Activated naive CD8-positive, alpha-beta T cell treated with anti-CD3 and anti-CD28 coated beads, Interleukin-2, amount 10 ng/mL, durations not matched to agents 7 days and 5 days (primary cell): ENCODE data around the gene XPO5. TPM values are rescaled to one million over a fixed set of nuclear protein-coding genes. Genes with fewer than 3 reads are reported as not detected.
"Not testable (repeated sequence)": the region's sequence is repeated elsewhere in the genome, so short reads cannot be mapped to it uniquely, and the experiment has no call there.

Source experiments
- ATAC-seq: fragments of 150-1000 bp; cut with Tn5 transposase; one replicate; pipeline ENCODE4 v1.10.0; 2021; ENCODE audit warnings: low read depth, moderate library complexity
- POLR2A ChIA-PET: fragments of 350-600 bp; sonication (Branson Sonifier 250); formaldehyde crosslinking; loops from one replicate; lab custom pipeline; 2021; ENCODE audit warnings: antibody characterized with exemption; lab: Charles Lee
- DNase-seq: peaks from one replicate; pipeline ENCODE4 v3.0.0; 2021
- H3K27ac Mint-ChIP-seq: one replicate; pipeline ENCODE4 v1.8.0; 2022; ENCODE audit warnings: mild to moderate bottlenecking, mixed read lengths
- H3K27me3 Mint-ChIP-seq: one replicate; pipeline ENCODE4 v1.8.0; 2022; ENCODE audit warnings: mild to moderate bottlenecking, moderate library complexity, mixed read lengths
- H3K36me3 Mint-ChIP-seq: one replicate; pipeline ENCODE4 v1.8.0; 2021; ENCODE audit warnings: mild to moderate bottlenecking, mixed read lengths
- H3K4me1 Mint-ChIP-seq: one replicate; pipeline ENCODE4 v1.8.0; 2021; ENCODE audit warnings: mixed read lengths
- H3K4me3 Mint-ChIP-seq: one replicate; pipeline ENCODE4 v1.8.0; 2022; ENCODE audit warnings: mild to moderate bottlenecking, moderate library complexity, mixed read lengths
- H3K9me3 Mint-ChIP-seq: one replicate; pipeline ENCODE4 v1.8.0; 2021; ENCODE audit warnings: mixed read lengths
- total RNA-seq, 2 experiments: library from RNA; stranded (reverse); gene quantifications; one replicate each; pipeline ENCODE4 v1.2.3, GENCODE V29; 2021

XPO5 gene
- total RNA-seq, 2 experiments from 2014 or later = 46.1 to 47.0 TPM

DNA sequence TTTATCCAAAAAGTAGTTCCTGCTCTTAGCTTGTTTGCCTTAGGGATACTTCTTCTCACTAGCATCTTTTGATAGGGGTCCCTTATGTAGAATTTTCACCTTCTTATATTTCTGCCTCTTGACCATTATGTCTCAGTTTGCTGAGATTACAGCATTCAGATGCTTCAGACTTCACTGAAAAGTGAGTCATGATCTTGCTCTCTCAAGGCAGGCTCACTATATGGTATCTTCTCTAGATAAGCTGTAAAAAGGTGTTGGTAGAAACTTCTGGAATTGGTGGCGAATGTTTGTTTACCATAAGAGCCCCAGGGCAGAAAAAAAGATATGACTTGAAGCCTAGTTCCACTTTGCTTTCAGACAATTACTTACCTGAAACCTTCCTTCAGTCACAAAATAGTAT, 33.6 kb upstream of the XPO5 start:
- no peak overlapping the region for H3K4me3 Mint-ChIP-seq
- POLR2A ChIA-PET = no interaction called here
- DNase-seq = no peak
- no peak for ATAC-seq
- H3K4me1 Mint-ChIP-seq = peaks cover 9% of the 10 kb centered on the region
- no peak overlapping the region for H3K27ac Mint-ChIP-seq
- no peaks in the 10 kb centered on the region for H3K9me3 Mint-ChIP-seq
- H3K27me3 Mint-ChIP-seq = no peaks in the 10 kb centered on the region
- H3K36me3 Mint-ChIP-seq = peaks cover 29% of the 10 kb centered on the region

DNA sequence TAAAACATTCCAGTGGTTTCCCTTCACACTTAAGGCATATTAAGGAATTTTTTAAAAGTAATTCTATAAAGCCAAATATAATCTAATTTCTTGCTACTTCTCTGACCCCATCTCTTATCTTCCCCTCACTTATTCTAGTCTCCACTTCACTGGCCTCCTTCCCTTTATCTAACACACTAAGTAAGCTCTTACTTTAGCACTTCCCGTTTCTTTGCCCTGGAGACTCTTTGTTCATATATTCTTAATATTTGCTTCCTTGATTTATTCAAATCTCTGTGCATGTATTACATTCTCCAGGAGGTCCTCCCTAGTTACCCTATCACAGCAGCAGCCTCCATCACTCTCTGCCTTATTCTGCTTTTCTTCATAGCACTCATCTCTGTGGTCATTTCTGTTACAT, 33.0 kb upstream of the XPO5 start:
- DNase-seq = no peak
- no peak overlapping the region for H3K4me3 Mint-ChIP-seq
- no peaks in the 10 kb centered on the region for H3K27me3 Mint-ChIP-seq
- H3K27ac Mint-ChIP-seq = no peak overlapping the region
- POLR2A ChIA-PET = interaction anchor here (1.2 kb wide), 1 partner anchor 12 kb away, joined by 5 read pairs; no protein-coding TSS in a partner anchor
- no peaks in the 10 kb centered on the region for H3K9me3 Mint-ChIP-seq
- no peak for ATAC-seq
- H3K36me3 Mint-ChIP-seq = peaks cover 31% of the 10 kb centered on the region
- H3K4me1 Mint-ChIP-seq = peaks cover 9% of the 10 kb centered on the region

DNA sequence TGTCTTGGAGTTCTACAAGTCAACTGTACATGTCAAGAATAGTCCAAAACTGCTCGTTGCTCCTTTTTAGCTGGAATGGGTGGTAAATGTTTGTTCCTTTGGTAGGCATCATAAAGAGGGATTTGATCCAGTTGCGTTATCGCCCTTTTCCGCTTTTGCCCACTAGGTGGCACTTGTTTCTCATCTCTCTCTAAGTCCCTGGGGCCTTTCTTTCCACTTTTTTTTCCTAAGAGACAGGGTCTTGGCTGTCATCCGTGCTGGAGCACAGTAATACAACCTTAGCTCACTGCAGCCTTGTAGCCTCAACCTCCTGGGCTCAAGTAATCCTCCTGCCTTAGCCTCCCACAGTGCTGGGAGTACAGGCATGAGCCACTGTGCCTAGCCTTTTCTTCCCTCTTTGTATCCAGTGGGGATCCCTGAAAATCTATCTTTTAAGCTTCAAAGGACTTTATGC, 32.5 kb upstream of the XPO5 start:
- H3K36me3 Mint-ChIP-seq = peaks cover 31% of the 10 kb centered on the region
- no peak for ATAC-seq

DNA sequence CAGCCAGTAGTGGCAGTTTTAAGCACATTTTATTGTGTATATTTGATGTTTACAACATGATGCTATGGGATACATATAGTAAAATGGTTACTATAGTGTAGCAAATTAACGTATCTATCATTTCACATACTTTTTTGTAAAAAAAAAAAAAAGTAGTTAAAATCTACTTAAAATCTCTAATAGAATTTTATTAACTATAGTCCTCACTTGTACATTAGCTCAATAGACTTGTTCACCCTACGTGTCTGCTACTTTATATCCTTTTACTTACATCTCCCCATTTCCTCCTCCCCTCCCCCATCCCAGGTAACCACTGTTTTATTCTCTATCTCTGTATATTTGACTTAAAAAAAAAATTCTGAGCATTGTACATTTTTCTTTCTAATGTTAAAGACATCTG, 30.2 kb upstream of the XPO5 start:
- Mint-ChIP-seq H3K4me1 (peaks cover 9% of the 10 kb centered on the region), H3K27ac (no peak overlapping the region), H3K9me3 (no peaks in the 10 kb centered on the region), H3K36me3 (peaks cover 40% of the 10 kb centered on the region), H3K27me3 (no peaks in the 10 kb centered on the region), H3K4me3 (no peak overlapping the region)
- POLR2A ChIA-PET = interaction anchor here (0.9 kb wide), 1 partner anchor 8 kb away, joined by 12 read pairs; no protein-coding TSS in a partner anchor
- DNase-seq (no peak), ATAC-seq (no peak)

More for the DNA sequence above, 32.5 kb upstream of the XPO5 start:
- Mint-ChIP-seq H3K9me3 (no peaks in the 10 kb centered on the region), H3K27me3 (no peaks in the 10 kb centered on the region), H3K27ac (no peak overlapping the region), H3K4me1 (peaks cover 9% of the 10 kb centered on the region), H3K4me3 (no peak overlapping the region)
- POLR2A ChIA-PET = interaction anchor here (1.2 kb wide), 1 partner anchor 12 kb away, joined by 5 read pairs; no protein-coding TSS in a partner anchor
- peak; percentile 57 for DNase-seq

DNA sequence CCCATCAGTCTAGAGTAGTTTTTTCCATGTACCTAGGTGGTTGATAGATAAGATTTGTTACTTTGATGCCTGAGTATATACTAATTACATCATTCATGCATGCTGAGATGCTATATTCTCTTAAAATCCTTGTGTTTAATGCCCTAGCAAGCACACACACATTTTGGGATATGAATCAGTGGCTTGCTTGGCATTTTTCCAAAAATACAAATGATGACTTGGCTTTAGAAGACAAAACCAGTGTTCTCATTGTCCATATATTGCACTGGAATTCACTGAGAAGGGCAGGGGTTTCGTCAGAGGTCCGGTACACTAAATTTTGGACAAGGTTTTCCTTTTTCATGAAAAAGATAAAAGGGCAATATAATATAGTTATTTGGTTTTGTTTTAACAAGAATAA, 28.3 kb upstream of the XPO5 start:
- POLR2A ChIA-PET = interaction anchor here (1.0 kb wide), 1 partner anchor 25 kb away, joined by 3 read pairs; the partner anchor contains the start of gene GTPBP2
- Mint-ChIP-seq H3K27me3 (no peaks in the 10 kb centered on the region), H3K4me3 (no peak overlapping the region), H3K27ac (no peak overlapping the region), H3K36me3 (peaks cover 38% of the 10 kb centered on the region), H3K9me3 (no peaks in the 10 kb centered on the region), H3K4me1 (peaks cover 9% of the 10 kb centered on the region)
- DNase-seq (no peak), ATAC-seq (no peak)

DNA sequence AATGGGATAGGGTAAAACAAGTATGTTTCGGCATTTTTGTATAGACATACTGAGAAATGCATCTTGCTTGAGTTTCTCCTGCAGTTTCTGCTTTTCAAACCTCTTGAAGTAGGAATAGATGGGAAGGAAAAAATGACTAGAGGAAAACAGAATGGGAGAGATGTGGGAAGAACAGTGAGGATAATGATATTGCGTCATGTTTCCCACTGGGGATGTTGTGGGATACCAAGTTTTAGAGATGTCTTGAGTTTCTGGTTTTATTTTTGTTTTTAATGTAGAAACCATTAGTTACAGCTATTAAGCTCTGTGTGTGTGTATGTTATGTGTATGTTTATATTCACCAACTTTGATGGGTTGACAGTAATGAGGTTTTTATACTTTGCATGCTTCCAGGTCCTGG, 24.8 kb upstream of the XPO5 start:
- no peaks in the 10 kb centered on the region for H3K27me3 Mint-ChIP-seq
- H3K9me3 Mint-ChIP-seq = no peaks in the 10 kb centered on the region
- peaks cover 35% of the 10 kb centered on the region for H3K36me3 Mint-ChIP-seq
- POLR2A ChIA-PET = interaction anchor here (1.0 kb wide), 1 partner anchor 29 kb away, joined by 3 read pairs; no protein-coding TSS in a partner anchor
- no peak for ATAC-seq
- DNase-seq = no peak
- no peak overlapping the region for H3K4me3 Mint-ChIP-seq
- H3K27ac Mint-ChIP-seq = no peak overlapping the region
- peaks cover 2% of the 10 kb centered on the region for H3K4me1 Mint-ChIP-seq

DNA sequence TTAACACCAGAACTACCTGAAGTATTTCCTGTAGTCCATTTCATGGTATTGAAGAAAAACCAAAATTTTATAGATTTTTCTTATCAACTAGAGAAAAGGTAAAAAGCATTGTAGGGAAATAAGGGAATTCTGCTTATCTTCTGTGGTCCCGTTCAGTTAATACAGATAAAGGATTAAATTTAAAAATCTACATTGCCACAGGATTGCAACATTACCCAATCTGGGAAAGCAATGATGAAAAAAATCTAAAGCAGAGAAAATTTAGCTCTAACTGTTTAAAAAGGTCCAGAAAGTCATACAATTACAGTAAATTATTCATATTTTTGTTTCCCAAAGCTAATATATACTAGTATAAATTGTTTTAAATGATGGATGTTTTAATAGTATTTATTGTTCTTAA, 18.1 kb upstream of the XPO5 start:
- POLR2A ChIA-PET = interaction anchor here (0.6 to 1.7 kb wide), 2 partner anchors 9 kb away, joined by 3 to 4 read pairs; no protein-coding TSS in a partner anchor

DNA sequence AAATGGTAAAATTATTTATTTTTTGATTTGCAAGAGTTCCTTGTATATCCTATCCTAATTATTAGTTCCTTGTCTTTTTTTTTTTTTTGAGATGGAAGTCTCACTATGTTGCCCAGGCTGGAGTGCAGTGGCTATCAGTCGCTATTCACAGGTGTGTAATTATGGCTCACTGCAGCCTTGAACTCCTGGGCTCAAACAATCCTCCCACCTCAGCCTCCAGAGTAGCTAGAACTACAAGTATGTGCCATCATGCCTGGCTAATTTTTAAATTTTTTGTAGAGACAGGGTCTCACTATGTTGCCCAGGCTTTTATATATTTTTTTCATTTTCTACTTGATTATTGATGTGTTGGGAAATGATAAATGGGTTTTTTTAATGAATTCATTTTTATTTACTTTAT, 13.7 kb upstream of the XPO5 start:
- ATAC-seq, H3K4me3 Mint-ChIP-seq, H3K27me3 Mint-ChIP-seq, DNase-seq, H3K9me3 Mint-ChIP-seq, POLR2A ChIA-PET, H3K27ac Mint-ChIP-seq: not testable (repeated sequence)
- peaks cover 44% of the 10 kb centered on the region for H3K36me3 Mint-ChIP-seq
- peaks cover 20% of the 10 kb centered on the region for H3K4me1 Mint-ChIP-seq

More for the DNA sequence above, 18.1 kb upstream of the XPO5 start:
- Mint-ChIP-seq H3K4me1 (peaks cover 9% of the 10 kb centered on the region), H3K9me3 (no peaks in the 10 kb centered on the region), H3K4me3 (no peak overlapping the region), H3K36me3 (peaks cover 30% of the 10 kb centered on the region), H3K27ac (no peak overlapping the region), H3K27me3 (no peaks in the 10 kb centered on the region)
- no peak for DNase-seq
- ATAC-seq = no peak

DNA sequence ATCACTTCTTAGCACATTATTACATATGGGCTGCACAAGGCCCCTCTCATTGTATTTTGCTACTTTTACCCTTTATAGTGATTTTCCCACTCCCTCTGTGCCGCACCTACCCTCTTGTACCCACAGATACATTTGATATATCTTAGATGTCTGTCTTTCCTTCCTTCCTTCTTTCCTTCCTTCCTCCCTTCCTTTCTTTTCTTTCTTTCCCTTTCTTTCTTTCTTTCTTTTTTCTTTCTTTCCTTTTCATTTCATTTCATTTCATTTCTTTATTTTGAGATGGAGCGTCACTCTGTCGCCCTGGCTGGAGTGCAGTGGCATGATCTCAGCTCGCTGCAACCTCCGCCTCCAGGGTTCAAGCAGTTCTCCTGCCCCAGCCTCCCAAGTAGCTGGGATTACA, 12.4 kb upstream of the XPO5 start:
- DNase-seq (no peak), ATAC-seq (no peak)
- Mint-ChIP-seq H3K27ac (no peak overlapping the region), H3K4me1 (peaks cover 33% of the 10 kb centered on the region), H3K9me3 (no peaks in the 10 kb centered on the region), H3K36me3 (peaks cover 56% of the 10 kb centered on the region), H3K4me3 (no peak overlapping the region), H3K27me3 (no peaks in the 10 kb centered on the region)
- POLR2A ChIA-PET = interaction anchor here (0.6 kb wide), 1 partner anchor 201 kb away, joined by 3 read pairs; no protein-coding TSS in a partner anchor

DNA sequence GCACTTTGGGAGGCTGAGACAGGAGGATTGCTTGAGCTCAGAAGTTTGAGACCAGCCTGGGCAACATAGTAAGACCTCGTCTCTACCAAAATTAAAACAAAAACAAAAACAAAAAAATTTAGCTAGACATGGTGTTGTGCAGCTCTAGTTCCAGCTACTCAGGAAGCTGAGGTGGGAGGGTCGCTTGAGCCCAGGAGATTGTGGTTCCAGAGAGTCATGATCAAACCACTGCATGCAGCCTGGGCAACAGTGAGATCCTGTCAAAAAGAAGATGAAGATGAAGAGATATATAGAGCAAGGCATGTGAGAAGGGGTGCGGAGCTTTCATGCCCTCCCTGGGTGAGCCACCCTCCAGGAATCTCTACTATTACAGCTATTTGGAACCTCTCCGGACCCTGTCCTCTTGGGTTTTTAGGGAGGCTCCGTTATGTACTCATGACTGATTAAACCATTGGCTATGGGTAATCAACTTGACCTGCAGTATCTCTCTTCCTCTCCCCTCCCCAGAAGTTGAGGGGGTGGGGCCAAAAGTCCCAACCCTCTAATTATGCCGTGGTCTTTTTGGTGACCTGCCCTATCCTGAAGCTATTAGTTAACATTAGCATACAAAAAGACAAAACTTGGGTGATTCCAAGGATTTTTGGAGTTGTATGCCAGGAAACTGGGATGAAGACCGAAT, 9.2 kb upstream of the XPO5 start:
- Mint-ChIP-seq H3K4me3 (peak overlapping the region; percentile 68), H3K36me3 (peaks cover 50% of the 10 kb centered on the region)

DNA sequence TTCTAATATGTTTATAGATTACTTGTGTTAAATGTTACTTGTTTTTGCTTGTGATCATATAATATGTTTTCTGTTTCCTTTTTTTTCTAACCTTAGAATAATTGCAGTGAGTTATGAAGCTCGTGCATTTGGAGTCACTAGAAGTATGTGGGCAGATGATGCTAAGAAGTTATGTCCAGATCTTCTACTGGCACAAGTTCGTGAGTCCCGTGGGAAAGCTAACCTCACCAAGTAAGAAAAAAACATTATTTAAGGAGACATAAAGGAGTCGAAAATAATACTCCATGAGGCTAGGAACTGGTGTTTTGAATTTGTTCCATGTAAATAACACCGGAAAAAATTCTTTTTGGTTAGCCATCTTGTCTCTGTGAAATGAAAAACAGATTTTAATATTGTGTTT, 7.1 kb upstream of the XPO5 start:
- peak overlapping the region; percentile 11 for H3K27ac Mint-ChIP-seq
- no peaks in the 10 kb centered on the region for H3K27me3 Mint-ChIP-seq
- ATAC-seq (no peak), DNase-seq (no peak)
- no peaks in the 10 kb centered on the region for H3K9me3 Mint-ChIP-seq
- POLR2A ChIA-PET = interaction anchor here (0.9 to 1.1 kb wide), 2 partner anchors 10 to 47 kb away, joined by 3 read pairs; partner anchors contain the start of gene GTPBP2
- peaks cover 48% of the 10 kb centered on the region for H3K4me1 Mint-ChIP-seq
- H3K36me3 Mint-ChIP-seq = peaks cover 45% of the 10 kb centered on the region
- no peak overlapping the region for H3K4me3 Mint-ChIP-seq

More for the DNA sequence above, 9.2 kb upstream of the XPO5 start:
- DNase-seq (peak; percentile 42), ATAC-seq (peak; percentile 97)
- Mint-ChIP-seq H3K4me1 (peaks cover 34% of the 10 kb centered on the region), H3K27ac (peak overlapping the region; percentile 88), H3K9me3 (no peaks in the 10 kb centered on the region), H3K27me3 (no peaks in the 10 kb centered on the region)
- POLR2A ChIA-PET = interaction anchor here (0.6 to 1.9 kb wide), 5 partner anchors 9 to 470 kb away, joined by 3 to 16 read pairs (median 4); partner anchors contain the start of genes MAD2L1BP, POLH and XPO5

DNA sequence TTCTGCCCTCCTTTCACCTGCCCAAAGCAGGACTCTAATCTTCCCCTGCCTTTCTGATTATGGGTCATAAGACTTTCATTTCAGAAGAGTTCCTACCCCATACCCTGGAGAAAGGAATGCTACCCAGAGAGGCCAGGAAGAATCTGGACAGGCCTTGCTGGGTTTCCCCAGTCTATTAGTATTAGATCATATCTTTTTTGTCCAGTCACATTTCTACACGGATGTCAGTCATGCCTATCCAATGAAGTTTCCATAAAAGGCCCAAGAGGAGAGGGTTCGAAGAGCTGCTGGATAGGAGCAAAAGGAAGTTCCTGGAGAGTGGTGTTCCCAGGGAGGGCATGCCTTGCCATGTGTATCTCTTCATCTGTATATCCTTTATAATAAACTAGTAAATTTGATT, 3.3 kb upstream of the XPO5 start:
- POLR2A ChIA-PET = no interaction called here
- H3K27ac Mint-ChIP-seq = peak overlapping the region; percentile 37
- H3K4me3 Mint-ChIP-seq = peak overlapping the region; percentile 95
- peaks cover 42% of the 10 kb centered on the region for H3K4me1 Mint-ChIP-seq
- no peaks in the 10 kb centered on the region for H3K27me3 Mint-ChIP-seq
- H3K9me3 Mint-ChIP-seq = no peaks in the 10 kb centered on the region
- H3K36me3 Mint-ChIP-seq = peaks cover 30% of the 10 kb centered on the region
- ATAC-seq (no peak), DNase-seq (no peak)

DNA sequence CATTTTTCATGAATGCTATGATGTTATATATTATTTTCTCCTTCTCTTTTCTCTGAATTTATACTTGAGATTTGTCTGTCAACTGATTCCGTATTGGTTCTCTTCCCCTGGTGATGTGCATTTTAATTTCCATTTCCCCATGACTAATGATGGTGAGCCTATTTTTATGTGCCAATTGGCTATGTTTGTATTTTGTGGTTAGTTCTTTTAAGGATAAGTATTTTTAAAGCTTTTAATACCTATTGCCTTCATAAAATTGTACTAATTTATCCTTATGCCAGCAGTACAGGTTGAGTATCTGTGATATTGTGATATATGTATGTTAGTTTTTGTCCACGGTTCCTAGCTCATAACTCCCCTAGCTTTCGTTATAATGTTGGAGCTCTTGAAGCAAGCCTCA, 2.9 kb upstream of the XPO5 start:
- POLR2A ChIA-PET = no interaction called here
- Mint-ChIP-seq H3K9me3 (no peaks in the 10 kb centered on the region), H3K27ac (peak overlapping the region; percentile 37), H3K4me1 (peaks cover 38% of the 10 kb centered on the region), H3K4me3 (peak overlapping the region; percentile 95), H3K27me3 (no peaks in the 10 kb centered on the region), H3K36me3 (peaks cover 27% of the 10 kb centered on the region)
- ATAC-seq (no peak), DNase-seq (no peak)
